Effector memory CD4-positive, alpha-beta T cell (primary cell): ENCODE data around the gene ALDH1B1.

Experiments
- DNase-seq, 3 donors: peaks; one replicate each; pipeline ENCODE4 v3.0.0-alpha.2; 2020
- H3K27ac ChIP-seq: 2 replicates; pipeline ENCODE4 v1.7.0; 2013; ENCODE audit warnings: mild to moderate bottlenecking, low read length, moderate library complexity; ENCODE audit not compliant: insufficient read depth, poor library complexity, severe bottlenecking
- H3K27me3 ChIP-seq: replicated peaks from 2 replicates; pipeline ENCODE4 v1.7.0; 2013; ENCODE audit warnings: mild to moderate bottlenecking, low read length; ENCODE audit not compliant: insufficient read depth, control insufficient read depth, poor library complexity, severe bottlenecking
- H3K36me3 ChIP-seq: 2 replicates; pipeline ENCODE4 v1.7.0; 2013; ENCODE audit warnings: mild to moderate bottlenecking, low read length, moderate library complexity; ENCODE audit not compliant: control insufficient read depth, insufficient read depth
- H3K4me1 ChIP-seq: 2 replicates; pipeline ENCODE4 v1.7.0; 2013; ENCODE audit warnings: low read length, mild to moderate bottlenecking; ENCODE audit not compliant: control insufficient read depth, insufficient read depth, poor library complexity, severe bottlenecking
- H3K4me3 ChIP-seq: 2 replicates; pipeline ENCODE4 v1.7.0; 2013; ENCODE audit warnings: low read length, low read depth, mild to moderate bottlenecking; ENCODE audit not compliant: insufficient read depth, poor library complexity, severe bottlenecking
- H3K9me3 ChIP-seq: 2 replicates; pipeline ENCODE4 v1.7.0; 2013; ENCODE audit warnings: mild to moderate bottlenecking, low read length, moderate library complexity; ENCODE audit not compliant: control insufficient read depth

ALDH1B1 gene

DNA sequence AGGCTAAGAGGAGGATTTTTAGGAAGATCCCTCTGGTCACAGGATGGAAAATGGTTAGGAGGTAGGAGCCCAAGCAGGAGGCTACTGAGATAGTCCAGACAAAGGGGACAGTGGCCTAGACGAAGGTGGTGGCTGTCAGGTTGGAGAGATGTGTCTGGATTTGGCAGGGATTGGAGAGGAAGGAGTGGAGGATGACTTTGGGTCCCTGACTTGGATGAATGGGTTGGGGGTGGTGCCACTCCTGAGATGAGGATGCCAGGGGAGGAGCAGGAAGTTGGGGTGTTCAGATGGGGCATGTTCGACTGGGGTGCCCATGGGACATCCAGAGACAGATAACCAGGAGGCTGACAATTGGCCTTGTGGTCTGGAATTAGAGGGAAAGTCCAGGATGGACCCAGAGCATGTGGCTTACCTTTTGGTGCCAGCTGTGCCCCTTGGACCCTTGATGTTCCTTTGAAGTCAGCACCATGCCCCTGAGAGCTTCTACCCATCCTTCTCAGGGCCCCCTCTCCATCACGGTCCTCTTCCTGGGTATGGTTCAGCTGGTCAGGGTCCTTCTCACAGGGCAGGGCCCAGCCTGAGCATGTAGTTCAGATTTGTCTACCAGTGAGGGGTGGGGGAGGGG lies 46.9 kb downstream of the ALDH1B1 start:
- Histone ChIP-seq H3K36me3 (no peaks in the 10 kb centered on the region), H3K9me3 (no peaks in the 10 kb centered on the region)

DNA sequence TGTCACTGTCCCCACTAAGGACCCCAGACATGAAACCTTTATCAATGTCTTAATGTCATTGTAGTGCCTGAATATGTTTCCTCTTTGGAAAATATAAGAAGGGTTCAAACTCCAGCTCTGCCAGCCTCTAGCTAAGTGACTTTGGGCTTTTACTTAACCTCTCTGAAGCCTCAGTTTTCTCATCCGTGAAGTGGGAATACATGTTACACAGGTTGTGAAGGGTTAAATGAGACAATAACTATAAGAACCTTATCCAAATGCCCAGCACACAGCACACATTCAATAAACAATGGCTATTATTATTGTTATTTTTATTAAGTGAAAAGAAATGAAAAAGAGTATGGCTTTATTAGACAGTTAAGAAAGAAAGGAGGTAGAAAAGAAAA lies 47.4 kb downstream of the ALDH1B1 start:
- no peaks in the 10 kb centered on the region for H3K27me3 ChIP-seq
- no peak overlapping the region for H3K4me3 ChIP-seq
- no peaks in the 10 kb centered on the region for H3K9me3 ChIP-seq
- H3K27ac ChIP-seq = no peak overlapping the region
- DNase-seq = no peak
- H3K4me1 ChIP-seq = no peaks in the 10 kb centered on the region
- H3K36me3 ChIP-seq = no peaks in the 10 kb centered on the region

More for the DNA sequence above, 46.9 kb downstream of the ALDH1B1 start:
- no peaks in the 10 kb centered on the region for H3K27me3 ChIP-seq
- H3K4me3 ChIP-seq = no peak overlapping the region
- H3K4me1 ChIP-seq = no peaks in the 10 kb centered on the region
- no peak overlapping the region for H3K27ac ChIP-seq
- no peak for DNase-seq

DNA sequence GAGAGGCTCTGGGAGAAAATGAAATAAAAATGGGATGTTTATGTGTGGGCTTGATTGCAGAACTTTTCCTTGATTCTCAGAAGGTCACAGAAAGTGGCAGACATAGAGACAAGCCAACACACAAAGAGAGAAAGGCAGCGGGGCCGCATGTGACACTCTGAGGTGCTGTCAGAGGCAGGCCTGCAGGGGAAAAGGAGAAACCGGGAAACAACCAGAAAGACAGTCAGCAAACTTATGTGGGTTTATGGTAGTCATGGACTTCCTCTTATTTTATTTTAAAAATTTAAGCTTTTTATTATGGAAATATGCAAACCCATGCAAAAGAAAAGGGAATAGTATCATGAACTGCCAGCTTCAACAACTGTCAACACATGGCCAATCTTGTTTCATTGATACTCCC lies 48.0 kb downstream of the ALDH1B1 start:
- Histone ChIP-seq H3K36me3 (no peaks in the 10 kb centered on the region), H3K27me3 (no peaks in the 10 kb centered on the region), H3K4me3 (no peak overlapping the region), H3K4me1 (no peaks in the 10 kb centered on the region), H3K9me3 (no peaks in the 10 kb centered on the region), H3K27ac (no peak overlapping the region)
- DNase-seq = no peak

DNA sequence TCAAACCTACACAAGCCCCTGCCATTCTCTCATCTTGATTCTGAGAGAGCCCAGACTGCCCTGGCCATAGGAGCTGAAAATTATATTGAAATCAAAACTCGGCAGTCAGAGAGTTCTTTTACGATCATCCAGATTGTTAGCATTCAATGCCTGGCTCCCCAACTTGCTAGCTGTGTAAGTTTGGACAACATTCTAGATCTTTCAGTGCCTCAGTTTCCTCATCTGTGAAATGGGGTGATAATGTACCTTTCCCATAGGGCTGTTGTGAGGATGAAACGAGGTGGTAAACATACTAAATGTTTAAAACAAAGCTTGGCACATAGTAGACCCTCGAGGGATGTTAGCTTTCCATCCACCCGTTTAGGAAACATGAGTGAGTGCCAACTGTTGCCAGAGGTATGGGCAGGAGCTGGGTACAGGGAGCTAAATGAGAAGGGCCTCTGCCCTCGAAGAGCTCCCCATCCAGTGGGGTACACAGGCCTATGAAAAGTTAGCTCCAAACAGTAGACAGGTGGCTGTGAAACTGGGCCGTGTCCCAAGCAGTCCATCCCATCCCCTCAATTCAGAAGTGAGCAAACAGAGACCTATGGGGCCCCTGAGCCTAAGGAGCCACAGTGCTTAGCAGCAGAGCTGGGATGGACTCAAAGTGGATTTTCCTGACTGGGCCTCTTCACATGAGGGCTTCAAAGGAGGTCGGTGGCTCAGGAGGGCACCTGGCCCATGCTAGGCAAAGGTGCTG lies 49.0 kb downstream of the ALDH1B1 start:
- H3K4me3 ChIP-seq = no peak overlapping the region
- H3K27me3 ChIP-seq = no peaks in the 10 kb centered on the region
- no peak overlapping the region for H3K27ac ChIP-seq
- H3K9me3 ChIP-seq = no peaks in the 10 kb centered on the region
- no peaks in the 10 kb centered on the region for H3K4me1 ChIP-seq
- H3K36me3 ChIP-seq = no peaks in the 10 kb centered on the region
- DNase-seq = no peak

DNA sequence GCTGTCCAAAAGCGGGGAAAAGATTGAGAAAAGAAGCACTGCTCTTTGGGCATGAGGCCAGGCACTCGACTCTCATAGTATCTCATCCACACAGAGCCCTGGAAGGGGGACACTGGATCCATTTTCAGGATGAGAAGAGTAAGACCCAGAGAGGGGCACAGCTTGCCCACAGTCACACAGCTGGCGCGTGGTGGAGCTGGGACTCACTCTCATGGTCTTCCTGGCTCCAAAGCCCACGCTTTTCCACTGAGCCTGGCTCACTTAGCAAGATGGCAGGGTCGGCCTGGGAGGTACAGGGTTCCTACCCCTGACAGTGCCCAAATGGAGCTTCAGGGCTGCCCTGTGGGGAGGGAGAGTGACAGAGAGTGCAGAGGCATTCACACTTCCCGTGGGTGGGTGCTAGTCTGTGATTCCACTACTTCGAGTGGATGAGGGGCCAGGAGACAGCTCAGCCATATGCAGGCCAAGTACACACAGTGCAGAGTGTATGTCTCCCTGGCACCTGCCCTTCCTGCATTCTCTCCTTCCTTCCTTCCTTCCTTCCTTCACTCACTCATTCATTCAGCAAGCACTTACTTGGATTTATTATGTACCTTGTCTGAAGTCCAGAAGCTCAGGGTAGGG lies 50.1 kb downstream of the ALDH1B1 start:
- no peak for DNase-seq
- H3K4me3 ChIP-seq = no peak overlapping the region
- no peaks in the 10 kb centered on the region for H3K4me1 ChIP-seq
- H3K36me3 ChIP-seq = no peaks in the 10 kb centered on the region
- H3K9me3 ChIP-seq = no peaks in the 10 kb centered on the region
- H3K27me3 ChIP-seq = no peaks in the 10 kb centered on the region
- H3K27ac ChIP-seq = no peak overlapping the region

DNA sequence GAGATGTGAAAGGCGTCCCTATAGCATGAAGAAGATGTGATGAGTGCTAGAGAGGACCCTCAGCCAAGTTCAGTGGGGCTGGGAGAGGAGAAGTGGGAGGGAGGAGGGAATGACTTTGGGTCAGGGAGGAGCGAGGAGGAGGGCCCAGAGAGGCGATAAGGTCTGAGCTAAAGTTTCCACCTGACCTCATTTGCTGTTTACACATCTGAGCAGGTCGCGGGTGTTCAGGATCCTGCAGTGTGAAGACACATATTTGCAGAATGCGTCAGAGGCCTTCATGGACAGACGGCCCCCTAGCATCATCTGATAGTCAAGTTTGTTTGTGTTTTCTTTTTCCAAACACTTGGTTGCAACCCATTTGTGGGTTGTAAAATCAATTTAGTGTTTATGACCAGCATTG lies 50.7 kb downstream of the ALDH1B1 start:
- no peak for DNase-seq
- Histone ChIP-seq H3K9me3 (no peaks in the 10 kb centered on the region), H3K36me3 (no peaks in the 10 kb centered on the region)

DNA sequence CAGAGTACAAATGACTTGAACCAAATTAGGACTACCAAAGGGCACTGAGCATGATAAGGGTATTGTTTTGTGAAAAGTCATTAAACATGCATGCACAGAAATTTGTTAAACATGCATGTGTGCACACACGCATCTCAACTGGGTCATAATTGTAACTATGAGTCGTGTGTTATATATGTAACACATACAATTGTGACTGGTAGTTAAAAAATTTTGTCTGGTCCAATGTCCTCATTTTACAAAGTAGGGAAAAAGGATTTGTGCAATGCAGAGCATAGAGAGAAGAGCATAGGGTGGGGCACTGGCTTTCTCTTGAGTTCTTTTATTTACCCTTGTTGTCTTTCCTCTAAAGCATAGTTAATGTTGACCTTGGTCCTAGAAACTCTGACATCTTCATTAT lies 51.1 kb downstream of the ALDH1B1 start:
- H3K27ac ChIP-seq = no peak overlapping the region
- no peak overlapping the region for H3K4me3 ChIP-seq
- no peaks in the 10 kb centered on the region for H3K4me1 ChIP-seq
- H3K27me3 ChIP-seq = no peaks in the 10 kb centered on the region
- H3K36me3 ChIP-seq = no peaks in the 10 kb centered on the region
- no peak for DNase-seq
- H3K9me3 ChIP-seq = no peaks in the 10 kb centered on the region

More for the DNA sequence above, 50.7 kb downstream of the ALDH1B1 start:
- Histone ChIP-seq H3K27me3 (no peaks in the 10 kb centered on the region), H3K27ac (no peak overlapping the region), H3K4me3 (no peak overlapping the region), H3K4me1 (no peaks in the 10 kb centered on the region)

DNA sequence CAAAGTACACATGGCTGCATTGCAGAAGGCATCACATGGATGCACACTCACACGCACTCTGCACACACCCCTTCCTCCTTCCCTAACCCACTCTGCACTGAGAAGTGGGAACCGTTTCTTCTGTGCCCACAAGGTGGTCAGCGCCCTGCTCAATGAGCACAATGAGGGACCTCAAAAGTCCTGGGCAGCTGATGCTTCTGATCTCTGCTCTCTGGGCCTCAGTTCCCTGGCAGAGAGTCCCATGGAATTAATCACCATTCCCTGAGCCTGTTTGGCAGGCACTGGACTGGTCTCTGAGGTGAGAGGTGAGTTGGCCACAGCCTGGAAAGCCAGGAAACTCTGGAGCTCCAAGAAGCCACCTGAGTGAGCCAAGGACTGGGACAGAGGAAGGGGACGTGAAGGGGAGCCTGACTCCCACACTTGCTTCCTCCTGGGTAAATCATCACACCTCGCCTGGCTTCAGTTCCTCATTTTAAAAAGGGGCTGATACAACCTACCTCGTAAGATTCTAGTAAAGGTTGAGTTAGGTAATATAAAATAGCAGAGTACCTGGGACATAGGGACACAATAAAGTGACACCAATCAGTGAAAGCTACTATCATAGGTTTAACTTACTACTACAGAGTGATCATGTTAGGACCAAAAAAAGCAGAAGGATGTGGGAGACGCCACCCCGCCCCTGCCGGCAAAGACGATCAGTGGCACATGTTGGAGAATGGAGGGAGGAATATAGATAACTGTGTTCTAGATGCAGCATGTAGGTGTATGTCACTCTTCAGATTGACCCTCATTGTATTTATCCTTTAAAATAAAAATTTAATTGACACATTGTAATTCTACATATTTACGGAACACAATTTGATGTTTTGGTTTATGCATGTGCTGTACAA lies 52.9 kb downstream of the ALDH1B1 start:
- Histone ChIP-seq H3K36me3 (no peaks in the 10 kb centered on the region), H3K27me3 (no peaks in the 10 kb centered on the region), H3K4me3 (no peak overlapping the region), H3K4me1 (no peaks in the 10 kb centered on the region), H3K9me3 (no peaks in the 10 kb centered on the region), H3K27ac (no peak overlapping the region)
- DNase-seq = no peak

DNA sequence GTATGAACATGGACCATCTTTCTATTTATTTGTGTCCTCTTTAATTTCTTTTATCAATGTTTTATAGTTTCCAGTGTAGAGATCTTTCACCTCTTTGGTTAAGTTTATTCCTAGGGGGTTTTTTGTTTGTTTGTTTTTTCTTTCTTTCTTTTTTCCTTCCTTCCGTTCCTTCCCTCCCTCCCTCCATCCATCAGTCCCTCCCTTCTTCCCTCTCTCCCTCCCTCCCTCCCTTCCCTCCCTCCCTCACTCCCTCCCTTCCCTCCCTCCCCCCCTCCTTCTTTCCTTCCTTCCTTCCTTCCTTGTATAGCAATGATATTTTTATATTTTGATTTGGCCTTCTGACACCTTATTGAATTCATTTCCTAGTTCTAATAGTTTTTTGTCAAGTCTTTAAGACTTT lies 55.2 kb downstream of the ALDH1B1 start:
- H3K9me3 ChIP-seq = no peaks in the 10 kb centered on the region
- H3K27ac ChIP-seq = no peak overlapping the region
- H3K27me3 ChIP-seq = no peaks in the 10 kb centered on the region
- H3K4me3 ChIP-seq = no peak overlapping the region
- no peak for DNase-seq
- H3K36me3 ChIP-seq = no peaks in the 10 kb centered on the region
- no peaks in the 10 kb centered on the region for H3K4me1 ChIP-seq
